Measurements from ENCODE around the gene PACSIN1. TPM values are rescaled to one million over a fixed set of nuclear protein-coding genes. Genes with fewer than 3 reads are reported as not detected.

Gene PACSIN1
- total RNA-seq, 4 donors from 2014 or later, result not detected

GRCh38 chr6:34462010-34462409 lies 3.9 kb upstream of the PACSIN1 start:
- no peak overlapping the region for H3K4me3 ChIP-seq
- TF ChIP-seq CTCF (IDR thresholded peaks at IDR 0.05), result no peak
- no peak for TF ChIP-seq POLR2A (IDR thresholded peaks at IDR 0.05)
- 68 to 80% methylated on average over 6 of the region's 6 CpGs for WGBS, 2 donors
- H3K9me3 ChIP-seq, result no peaks in the 10 kb centered on the region
- peaks cover 8 to 19% (median 8%) of the 10 kb centered on the region in 3 donors for H3K4me1 ChIP-seq
- H3K27ac ChIP-seq, result no peak overlapping the region
- intact Hi-C loops (cut with DNase I), result no loop called here
- peaks cover 0 to 43% (median 2%) of the 10 kb centered on the region in 4 donors for H3K27me3 ChIP-seq
- DNase-seq, result no peak
- no peaks in the 10 kb centered on the region for H3K36me3 ChIP-seq

GRCh38 chr6:34462551-34462971 lies 3.3 kb upstream of the PACSIN1 start:
- Histone ChIP-seq H3K4me1 (peaks cover 8 to 19% (median 8%) of the 10 kb centered on the region in 3 donors), H3K36me3 (no peaks in the 10 kb centered on the region), H3K27me3 (peaks cover 0 to 47% (median 2%) of the 10 kb centered on the region in 4 donors), H3K27ac (no peak overlapping the region), H3K9me3 (no peaks in the 10 kb centered on the region), H3K4me3 (no peak overlapping the region)
- TF ChIP-seq POLR2A (IDR thresholded peaks at IDR 0.05), result no peak
- TF ChIP-seq CTCF (IDR thresholded peaks at IDR 0.05), result no peak
- 47 to 48% methylated on average over 6 of the region's 6 CpGs for WGBS, 2 donors
- DNase-seq, result no peak
- intact Hi-C loops (cut with DNase I), result no loop called here

- Histone ChIP-seq H3K4me1 (peaks cover 8 to 19% (median 8%) of the 10 kb centered on the region in 3 donors), H3K9me3 (no peaks in the 10 kb centered on the region), H3K27me3 (peaks cover 0 to 47% (median 2%) of the 10 kb centered on the region in 4 donors), H3K36me3 (no peaks in the 10 kb centered on the region), H3K27ac (no peak overlapping the region), H3K4me3 (no peak overlapping the region)
- intact Hi-C loops (cut with DNase I), result no loop called here
- WGBS, 2 donors, result 60 to 80% methylated on average over 1 to 2 of the region's 2 CpGs
- DNase-seq, result no peak
- TF ChIP-seq CTCF (IDR thresholded peaks at IDR 0.05) (no peak), POLR2A (IDR thresholded peaks at IDR 0.05) (no peak)
Observed at GRCh38 chr6:34463299-34463698, 2.6 kb upstream of the PACSIN1 start.

DNA sequence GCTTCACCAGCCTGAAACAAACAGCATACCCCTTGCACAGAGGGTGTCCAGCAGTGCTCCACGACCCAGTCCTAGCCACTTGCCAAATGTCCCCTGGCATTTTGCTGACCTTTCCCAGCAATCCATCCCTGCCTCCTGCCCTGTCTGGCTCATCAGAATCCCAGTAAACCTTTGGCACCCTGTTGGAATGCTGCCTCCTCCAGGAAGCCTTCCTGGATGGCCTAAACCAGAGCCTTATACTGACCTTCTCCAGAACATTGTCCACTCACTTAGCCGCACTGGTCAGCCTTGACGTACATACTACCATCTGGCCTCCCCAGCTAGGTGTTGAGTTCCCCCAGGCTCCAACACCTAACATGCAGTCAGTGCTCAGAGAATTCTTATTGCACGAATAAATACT lies 2.0 kb upstream of the PACSIN1 start:
- Histone ChIP-seq H3K36me3 (no peaks in the 10 kb centered on the region), H3K27ac (no peak overlapping the region), H3K4me3 (no peak overlapping the region), H3K9me3 (no peaks in the 10 kb centered on the region), H3K27me3 (peaks cover 0 to 50% (median 2%) of the 10 kb centered on the region in 4 donors), H3K4me1 (peaks cover 8 to 19% (median 8%) of the 10 kb centered on the region in 3 donors)
- TF ChIP-seq CTCF (IDR thresholded peaks at IDR 0.05), result no peak
- TF ChIP-seq POLR2A (IDR thresholded peaks at IDR 0.05), result no peak
- DNase-seq, result no peak
- intact Hi-C loops (cut with DNase I), result no loop called here
- 66 to 68% methylated on average over 4 of the region's 4 CpGs for WGBS, 2 donors

GRCh38 chr6:34466242-34467185 lies 638 bp downstream of the PACSIN1 start:
- no peak overlapping the region for H3K27ac ChIP-seq
- intact Hi-C loops (cut with DNase I), result no loop called here
- peaks cover 8 to 19% (median 8%) of the 10 kb centered on the region in 3 donors for H3K4me1 ChIP-seq
- TF ChIP-seq POLR2A (IDR thresholded peaks at IDR 0.05) (no peak), CTCF (IDR thresholded peaks at IDR 0.05) (no peak)
- WGBS, 2 donors, result 63 to 100% methylated on average over 1 to 9 of the region's 28 CpGs
- peak overlapping the region in 3 of 4 donors; percentile 23 to 64 (median 42) for H3K4me3 ChIP-seq
- no peaks in the 10 kb centered on the region for H3K9me3 ChIP-seq
- no peak for DNase-seq
- H3K27me3 ChIP-seq, result peaks cover 0 to 48% (median 2%) of the 10 kb centered on the region in 4 donors
- no peaks in the 10 kb centered on the region for H3K36me3 ChIP-seq
